Fibroblast of mammary gland (primary cell): ENCODE data around the gene ZNF442.

ENCODE experiments used
- DNase-seq: peaks from one replicate; pipeline ENCODE4 v3.0.0-alpha.2; 2010; ENCODE audit warnings: low read depth
- H3K4me3 ChIP-seq: 2 replicates; pipeline ENCODE4 v1.5.1; 2011; ENCODE audit warnings: low read depth, mild to moderate bottlenecking, low read length, moderate library complexity; ENCODE audit not compliant: control insufficient read depth
- CTCF ChIP-seq: conservative IDR thresholded peaks from 2 replicates; pipeline ENCODE4 v1.5.1; 2011; ENCODE audit warnings: low read depth, low read length, inconsistent platforms; ENCODE audit not compliant: control insufficient read depth, insufficient read depth

ZNF442 gene

GRCh38 chr19:12345197-12345596, 20.3 kb downstream of the ZNF442 start:
- H3K4me3 ChIP-seq: no peak overlapping the region
- DNase-seq: no peak
- TF ChIP-seq CTCF: no peak

GRCh38 chr19:12333162-12334159, 32.0 kb downstream of the ZNF442 start, which contains the start of gene ZNF563:
ZNF563 (minus strand) TSS chr19:12333633; CDS start chr19:12333482, 151 bp downstream.
- peak; percentile 91 for DNase-seq
- no peak for TF ChIP-seq CTCF
- peak within 1 kb of the TSS; percentile 87 for H3K4me3 ChIP-seq

- TF ChIP-seq CTCF: no peak
- no peak for DNase-seq
- H3K4me3 ChIP-seq: no peak overlapping the region
Observed at GRCh38 chr19:12331211-12331941, 34.1 kb downstream of the ZNF442 start.

- DNase-seq: no peak
- no peak for TF ChIP-seq CTCF
- H3K4me3 ChIP-seq: no peak overlapping the region
Observed at GRCh38 chr19:12330340-12330739, 35.1 kb downstream of the ZNF442 start.

GRCh38 chr19:12325690-12326089, 39.8 kb downstream of the ZNF442 start:
- H3K4me3 ChIP-seq: no peak overlapping the region
- DNase-seq: no peak
- no peak for TF ChIP-seq CTCF

GRCh38 chr19:12318782-12319413, 46.6 kb downstream of the ZNF442 start:
- DNase-seq: no peak
- H3K4me3 ChIP-seq: no peak overlapping the region
- no peak for TF ChIP-seq CTCF
